ENCODE measurements around the gene DNAH5.

Gene DNAH5

DNA sequence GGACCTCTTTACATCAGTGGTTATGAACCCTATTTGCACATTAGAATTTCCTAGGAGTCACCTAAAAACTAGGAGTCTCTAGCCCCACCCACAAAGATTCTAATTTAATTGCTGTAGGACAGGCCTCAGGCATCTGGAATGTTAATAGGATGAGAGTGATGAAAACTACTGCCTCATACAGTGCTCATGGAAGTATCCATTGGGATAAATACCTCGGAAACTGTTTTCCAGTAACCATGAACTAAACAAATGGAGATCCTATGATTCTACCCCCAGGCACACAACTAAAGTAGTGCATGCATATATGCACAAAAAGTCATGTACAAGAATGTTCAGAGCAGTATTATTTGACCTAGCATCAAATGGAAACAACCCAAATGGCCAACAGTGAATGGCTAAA lies 286.3 kb downstream of the DNAH5 start:
- DNase-seq (no peak), ATAC-seq (no peak)
- Mint-ChIP-seq H3K27ac (no peak overlapping the region), H3K4me3 (no peak overlapping the region), H3K4me1 (no peaks in the 10 kb centered on the region), H3K27me3 (no peaks in the 10 kb centered on the region), H3K9me3 (peaks cover 6 to 7% of the 10 kb centered on the region in 2 donors)

DNA sequence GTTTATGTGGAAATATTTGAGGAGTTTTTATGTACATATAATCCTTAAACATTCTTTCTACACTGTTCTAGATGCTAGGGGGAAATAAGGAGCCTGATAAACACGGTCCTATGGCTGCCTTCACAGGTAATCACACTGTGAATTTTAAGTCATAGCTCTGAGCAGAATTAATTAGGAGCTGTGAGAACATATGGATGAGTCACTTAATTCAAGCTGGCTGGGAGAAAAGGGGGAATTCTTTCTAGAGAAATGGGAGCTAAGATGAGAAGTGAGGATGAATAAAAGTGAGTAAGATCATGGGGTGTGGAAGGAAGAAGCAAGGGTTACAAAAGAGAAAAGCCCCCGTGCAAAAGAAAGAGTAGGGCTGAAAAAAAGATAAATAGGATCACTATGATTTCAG lies 290.8 kb downstream of the DNAH5 start:
- Mint-ChIP-seq H3K27me3 (no peaks in the 10 kb centered on the region), H3K4me3 (no peak overlapping the region), H3K27ac (no peak overlapping the region), H3K4me1 (no peaks in the 10 kb centered on the region), H3K9me3 (peaks cover 6 to 10% of the 10 kb centered on the region in 2 donors)
- no peak for ATAC-seq
- no peak for DNase-seq

DNA sequence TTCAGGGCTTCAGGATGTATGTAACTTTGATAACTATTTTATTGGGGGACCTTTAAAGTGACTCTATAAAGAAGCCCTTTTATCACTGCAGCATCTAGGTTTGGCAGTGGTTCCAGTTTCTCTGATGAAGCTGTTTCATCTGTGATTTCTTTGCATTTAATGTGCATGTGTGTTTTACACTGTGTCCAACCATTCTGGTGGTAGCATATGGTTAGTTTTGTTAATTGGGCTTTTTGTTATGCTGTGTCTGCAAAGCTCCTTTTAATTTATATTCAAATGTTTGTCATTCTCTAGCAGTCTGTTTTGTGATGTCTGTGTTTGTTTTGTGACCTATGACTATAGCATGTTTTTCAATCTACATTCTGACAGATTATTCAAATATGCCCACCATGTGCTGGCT lies 294.8 kb downstream of the DNAH5 start:
- DNase-seq (no peak), ATAC-seq (no peak)
- Mint-ChIP-seq H3K4me1 (no peaks in the 10 kb centered on the region), H3K4me3 (no peak overlapping the region), H3K9me3 (peaks cover 6 to 18% of the 10 kb centered on the region in 2 donors), H3K27ac (no peak overlapping the region), H3K27me3 (no peaks in the 10 kb centered on the region)

DNA sequence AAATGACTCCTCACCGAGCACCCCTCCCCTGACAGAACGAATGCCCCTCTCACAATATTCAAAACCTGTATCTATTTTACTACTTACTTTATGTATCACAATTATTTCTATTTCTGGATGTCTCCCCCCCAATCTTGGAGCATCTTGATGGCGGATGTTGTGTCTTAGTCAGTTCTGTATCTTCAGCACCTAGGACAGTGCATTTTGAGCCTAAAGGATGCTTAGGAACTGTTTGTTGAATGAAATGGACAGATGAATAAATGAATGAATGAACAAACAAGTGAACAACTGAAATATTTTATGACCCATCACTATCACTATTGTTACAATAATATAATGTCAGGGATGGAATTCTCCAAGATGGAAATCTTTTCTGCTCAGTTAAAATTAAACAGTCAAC lies 295.7 kb downstream of the DNAH5 start:
- Mint-ChIP-seq H3K4me3 (no peak overlapping the region), H3K27me3 (no peaks in the 10 kb centered on the region), H3K4me1 (no peaks in the 10 kb centered on the region), H3K9me3 (peaks cover 3 to 16% of the 10 kb centered on the region in 2 donors), H3K27ac (no peak overlapping the region)
- DNase-seq, result no peak
- ATAC-seq, result no peak

DNA sequence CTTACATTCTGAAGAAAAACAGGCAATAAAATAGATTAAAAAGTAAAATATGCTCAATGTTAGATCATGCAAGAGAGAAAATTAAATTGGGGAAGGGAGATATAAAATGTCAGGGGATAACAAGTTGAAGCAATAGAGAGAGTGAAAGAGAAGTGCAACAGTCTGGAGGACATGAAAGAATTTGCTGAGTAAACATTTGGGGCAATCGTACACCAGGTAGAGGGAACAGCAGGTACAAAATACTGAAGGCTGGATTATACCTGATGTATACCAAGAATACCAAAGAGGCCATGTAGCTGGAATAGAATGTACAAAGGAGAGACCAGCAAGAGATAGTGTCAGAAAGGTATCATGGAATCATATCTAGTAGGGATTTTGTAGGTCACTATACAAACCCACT lies 300.8 kb downstream of the DNAH5 start:
- no peak overlapping the region for H3K27ac Mint-ChIP-seq
- H3K9me3 Mint-ChIP-seq, result peaks cover 0 to 14% of the 10 kb centered on the region in 2 donors
- H3K4me3 Mint-ChIP-seq, result no peak overlapping the region
- no peak for DNase-seq
- H3K27me3 Mint-ChIP-seq, result no peaks in the 10 kb centered on the region
- ATAC-seq, result no peak
- no peaks in the 10 kb centered on the region for H3K4me1 Mint-ChIP-seq

DNA sequence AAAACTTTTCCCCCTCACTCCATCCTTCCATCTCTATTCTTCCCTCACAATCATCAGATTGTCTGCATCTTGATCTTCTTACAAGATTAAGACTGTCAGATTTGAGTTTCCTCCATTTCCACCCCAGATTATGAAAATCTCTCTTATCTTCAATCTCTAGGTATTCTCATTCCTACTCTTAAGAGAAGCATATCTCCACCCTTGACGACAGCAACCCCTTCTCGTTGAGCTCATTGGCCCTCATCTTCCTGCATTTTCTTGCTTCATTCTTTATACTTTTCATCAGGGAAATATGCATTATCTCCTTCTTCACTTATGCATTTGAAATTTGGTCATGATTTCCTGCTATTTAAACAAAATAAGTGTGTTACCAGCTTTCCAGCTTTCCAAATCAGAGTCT lies 301.3 kb downstream of the DNAH5 start:
- H3K4me3 Mint-ChIP-seq, result no peak overlapping the region
- no peaks in the 10 kb centered on the region for H3K27me3 Mint-ChIP-seq
- no peaks in the 10 kb centered on the region for H3K4me1 Mint-ChIP-seq
- no peak overlapping the region for H3K27ac Mint-ChIP-seq
- no peak for DNase-seq
- H3K9me3 Mint-ChIP-seq, result peaks cover 3 to 9% of the 10 kb centered on the region in 2 donors
- ATAC-seq, result no peak

All from stimulated activated naive CD8-positive, alpha-beta T cell treated with anti-CD3 and anti-CD28 coated beads, Interleukin-15, amount 100 ng/mL, for 72 hours (primary cell).